Panc1 (cell line): ENCODE measurements around the gene NFATC1. TPM values are rescaled to one million over a fixed set of nuclear protein-coding genes. Genes with fewer than 3 reads are reported as not detected.

ENCODE experiments used
- ATAC-seq: fragments of 200-7000 bp; cut with Tn5 transposase; 2 replicates; pipeline ENCODE4 v1.9.1; 2020; ENCODE audit warnings: mild to moderate bottlenecking, moderate library complexity
- BruUV-seq: library from RNA; stranded (reverse); fragments of 400-500 nt; replicated peaks from 2 replicates; lab custom pipeline; 2021; lab: Mats Ljungman, UMichigan
- CTCF ChIA-PET: fragments of 300-600 bp; sonication (Branson Sonifier 250); formaldehyde crosslinking; loops from one replicate; lab custom pipeline; 2022; ENCODE audit warnings: antibody characterized with exemption; lab: Charles Lee
- POLR2A ChIA-PET: fragments of 300-600 bp; sonication (Branson Sonifier 250); formaldehyde crosslinking; loops from one replicate; lab custom pipeline; 2022; ENCODE audit warnings: antibody characterized with exemption; lab: Charles Lee
- DNase-seq: peaks from one replicate; pipeline ENCODE4 v3.0.0-alpha.2; 2010; ENCODE audit warnings: low read depth, low spot score
- H3K27ac ChIP-seq: 2 replicates; pipeline ENCODE4 v1.5.1; 2011; ENCODE audit warnings: mild to moderate bottlenecking, low read length, inconsistent platforms
- H3K27me3 ChIP-seq: fragments of 200-500 bp; sonication (Bioruptor generic); 2 replicates; pipeline ENCODE4 v1.6.0; 2014; ENCODE audit warnings: low read length, inconsistent platforms; ENCODE audit not compliant: control insufficient read depth, insufficient read depth
- H3K36me3 ChIP-seq: fragments of 200-500 bp; sonication (Bioruptor generic); 2 replicates; pipeline ENCODE4 v1.5.1; 2014; ENCODE audit warnings: inconsistent platforms, mild to moderate bottlenecking, low read length, moderate library complexity; ENCODE audit not compliant: control insufficient read depth, insufficient read depth
- H3K4me1 ChIP-seq: 2 replicates; pipeline ENCODE4 v1.5.1; 2011; ENCODE audit warnings: inconsistent platforms, mild to moderate bottlenecking, low read length, moderate library complexity; ENCODE audit not compliant: control insufficient read depth, insufficient read depth
- H3K4me3 ChIP-seq, 2 experiments: 2 replicates each; pipeline ENCODE4 v1.5.1; 2011 to 2012; ENCODE audit warnings: low read depth in 2 of 2, low read length in 2 of 2, mild to moderate bottlenecking in 2 of 2, inconsistent platforms in 1 of 2, moderate library complexity in 1 of 2
- H3K9me3 ChIP-seq: fragments of 200-500 bp; sonication (Bioruptor generic); 2 replicates; pipeline ENCODE4 v1.5.1; 2014; ENCODE audit warnings: low read depth, mild to moderate bottlenecking, inconsistent platforms, low read length, moderate library complexity; ENCODE audit not compliant: control insufficient read depth, insufficient read depth
- POLR2AphosphoS5 ChIP-seq: IDR thresholded peaks from 2 replicates; pipeline ENCODE4 v1.6.1; 2012; ENCODE audit warnings: mild to moderate bottlenecking, low read depth, low read length, moderate library complexity
- SIN3A ChIP-seq: IDR thresholded peaks from 2 replicates; pipeline ENCODE4 v1.6.1; 2012; ENCODE audit warnings: low read depth, mild to moderate bottlenecking, low read length, moderate library complexity, borderline replicate concordance; ENCODE audit not compliant: insufficient read depth
- TCF7L2 ChIP-seq: IDR thresholded peaks from 2 replicates; pipeline ENCODE4 v1.6.1; 2011; ENCODE audit warnings: mild to moderate bottlenecking, low read depth, low read length, inconsistent platforms
- in situ Hi-C: cut with HindIII; loops from 2 replicates; pipeline ENCODE4 v1.10.0; 2016; ENCODE audit warnings: low sequenced_read_pairs, low pct_unique_long_range_greater_than_20kb
- intact Hi-C: fragments of 100-400 bp; cut with micrococcal nuclease; formaldehyde crosslinking; loops from one replicate; pipeline ENCODE4 v1.10.0; 2022; ENCODE audit not compliant: unreplicated experiment
- total RNA-seq: library from RNA; stranded (reverse); gene quantifications from one replicate; pipeline ENCODE4 v1.2.1, GENCODE V29; 2021; ENCODE audit not compliant: unreplicated experiment
- TF ChIP-seq, protein P1 (sequence below): fragments of 450-650 bp; IDR thresholded peaks from 2 replicates; pipeline ENCODE4 v1.5.1; 2017; ENCODE audit warnings: mild to moderate bottlenecking
- TF ChIP-seq, protein P2 (sequence below), 2 experiments: IDR thresholded peaks; 2 replicates each; pipeline ENCODE4 v1.6.1; 2011 to 2012; ENCODE audit warnings: low read depth in 2 of 2, control low read depth in 1 of 2, low read length in 1 of 2, mild to moderate bottlenecking in 1 of 2, moderate library complexity in 1 of 2; ENCODE audit not compliant: insufficient read depth in 1 of 2

The NFATC1 gene
- total RNA-seq, 1 experiment from 2014 or later = 30.8 TPM

DNA sequence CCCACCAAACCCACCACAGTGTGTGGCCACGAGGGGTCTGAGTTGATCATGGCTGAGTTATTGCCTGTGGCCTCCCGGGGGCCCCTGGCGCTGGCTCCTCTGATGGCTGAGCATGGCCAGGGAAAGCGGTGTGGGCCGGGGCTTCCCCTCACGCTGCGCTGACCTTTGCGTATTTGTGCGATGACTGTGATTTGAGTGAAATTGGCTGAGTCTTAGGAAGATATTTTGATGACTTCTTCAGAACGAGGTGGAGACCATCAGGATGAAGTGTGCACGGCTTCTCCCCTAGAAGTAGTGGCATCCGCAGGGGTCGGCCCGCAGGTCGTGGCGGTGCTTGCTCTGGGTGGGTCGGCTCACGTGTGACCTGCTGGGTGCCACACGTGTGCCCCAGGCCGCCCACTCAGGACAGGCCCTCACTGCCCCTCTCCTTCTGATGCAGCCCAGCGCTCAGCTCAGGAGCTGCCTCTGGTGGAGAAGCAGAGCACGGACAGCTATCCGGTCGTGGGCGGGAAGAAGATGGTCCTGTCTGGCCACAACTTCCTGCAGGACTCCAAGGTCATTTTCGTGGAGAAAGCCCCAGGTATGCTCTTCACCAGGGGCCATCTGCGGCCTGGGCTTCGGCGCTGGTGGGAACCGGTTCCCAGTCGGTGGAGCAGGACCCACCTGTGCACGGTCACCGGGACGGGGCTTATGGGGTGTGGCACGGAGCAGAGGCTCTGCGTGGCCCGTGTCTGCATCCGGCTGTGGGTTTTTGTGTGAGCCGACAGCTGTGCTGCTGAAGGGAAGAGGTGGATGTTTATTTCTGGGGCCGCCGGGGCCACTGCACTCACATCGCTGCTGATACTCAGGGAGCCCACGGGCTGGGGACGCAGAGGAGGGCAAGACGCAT lies 55.8 kb downstream of the NFATC1 start:
- ChIA-PET POLR2A (no interaction called here), CTCF (interaction anchor here (0.6 kb wide), 2 partner anchors 60 to 67 kb away, joined by 3 to 7 read pairs; no protein-coding TSS in a partner anchor)
- TF ChIP-seq, protein P1, sequence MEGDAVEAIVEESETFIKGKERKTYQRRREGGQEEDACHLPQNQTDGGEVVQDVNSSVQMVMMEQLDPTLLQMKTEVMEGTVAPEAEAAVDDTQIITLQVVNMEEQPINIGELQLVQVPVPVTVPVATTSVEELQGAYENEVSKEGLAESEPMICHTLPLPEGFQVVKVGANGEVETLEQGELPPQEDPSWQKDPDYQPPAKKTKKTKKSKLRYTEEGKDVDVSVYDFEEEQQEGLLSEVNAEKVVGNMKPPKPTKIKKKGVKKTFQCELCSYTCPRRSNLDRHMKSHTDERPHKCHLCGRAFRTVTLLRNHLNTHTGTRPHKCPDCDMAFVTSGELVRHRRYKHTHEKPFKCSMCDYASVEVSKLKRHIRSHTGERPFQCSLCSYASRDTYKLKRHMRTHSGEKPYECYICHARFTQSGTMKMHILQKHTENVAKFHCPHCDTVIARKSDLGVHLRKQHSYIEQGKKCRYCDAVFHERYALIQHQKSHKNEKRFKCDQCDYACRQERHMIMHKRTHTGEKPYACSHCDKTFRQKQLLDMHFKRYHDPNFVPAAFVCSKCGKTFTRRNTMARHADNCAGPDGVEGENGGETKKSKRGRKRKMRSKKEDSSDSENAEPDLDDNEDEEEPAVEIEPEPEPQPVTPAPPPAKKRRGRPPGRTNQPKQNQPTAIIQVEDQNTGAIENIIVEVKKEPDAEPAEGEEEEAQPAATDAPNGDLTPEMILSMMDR = no peak
- TF ChIP-seq SIN3A (no peak), TCF7L2 (no peak), POLR2AphosphoS5 (no peak)
- TF ChIP-seq, protein P2, sequence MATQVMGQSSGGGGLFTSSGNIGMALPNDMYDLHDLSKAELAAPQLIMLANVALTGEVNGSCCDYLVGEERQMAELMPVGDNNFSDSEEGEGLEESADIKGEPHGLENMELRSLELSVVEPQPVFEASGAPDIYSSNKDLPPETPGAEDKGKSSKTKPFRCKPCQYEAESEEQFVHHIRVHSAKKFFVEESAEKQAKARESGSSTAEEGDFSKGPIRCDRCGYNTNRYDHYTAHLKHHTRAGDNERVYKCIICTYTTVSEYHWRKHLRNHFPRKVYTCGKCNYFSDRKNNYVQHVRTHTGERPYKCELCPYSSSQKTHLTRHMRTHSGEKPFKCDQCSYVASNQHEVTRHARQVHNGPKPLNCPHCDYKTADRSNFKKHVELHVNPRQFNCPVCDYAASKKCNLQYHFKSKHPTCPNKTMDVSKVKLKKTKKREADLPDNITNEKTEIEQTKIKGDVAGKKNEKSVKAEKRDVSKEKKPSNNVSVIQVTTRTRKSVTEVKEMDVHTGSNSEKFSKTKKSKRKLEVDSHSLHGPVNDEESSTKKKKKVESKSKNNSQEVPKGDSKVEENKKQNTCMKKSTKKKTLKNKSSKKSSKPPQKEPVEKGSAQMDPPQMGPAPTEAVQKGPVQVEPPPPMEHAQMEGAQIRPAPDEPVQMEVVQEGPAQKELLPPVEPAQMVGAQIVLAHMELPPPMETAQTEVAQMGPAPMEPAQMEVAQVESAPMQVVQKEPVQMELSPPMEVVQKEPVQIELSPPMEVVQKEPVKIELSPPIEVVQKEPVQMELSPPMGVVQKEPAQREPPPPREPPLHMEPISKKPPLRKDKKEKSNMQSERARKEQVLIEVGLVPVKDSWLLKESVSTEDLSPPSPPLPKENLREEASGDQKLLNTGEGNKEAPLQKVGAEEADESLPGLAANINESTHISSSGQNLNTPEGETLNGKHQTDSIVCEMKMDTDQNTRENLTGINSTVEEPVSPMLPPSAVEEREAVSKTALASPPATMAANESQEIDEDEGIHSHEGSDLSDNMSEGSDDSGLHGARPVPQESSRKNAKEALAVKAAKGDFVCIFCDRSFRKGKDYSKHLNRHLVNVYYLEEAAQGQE (IDR thresholded peaks at IDR 0.05; ENCODE audit: insufficient read depth in 1 of 2, low read depth in 2 of 2, low read length in 1 of 2) = no peak
- DNase-seq (no peak), ATAC-seq (peak; percentile 49; the same call in 1 of the 2 replicates)
- in situ Hi-C loops (no loop called here), intact Hi-C loops (no loop called here)
- H3K9me3 ChIP-seq = no peaks in the 10 kb centered on the region
- H3K4me1 ChIP-seq = no peaks in the 10 kb centered on the region
- no TSS peak for BruUV-seq
- H3K27ac ChIP-seq = no peak overlapping the region
- no peaks in the 10 kb centered on the region for H3K36me3 ChIP-seq
- H3K4me3 ChIP-seq = no peak overlapping the region
- no peaks in the 10 kb centered on the region for H3K27me3 ChIP-seq

DNA sequence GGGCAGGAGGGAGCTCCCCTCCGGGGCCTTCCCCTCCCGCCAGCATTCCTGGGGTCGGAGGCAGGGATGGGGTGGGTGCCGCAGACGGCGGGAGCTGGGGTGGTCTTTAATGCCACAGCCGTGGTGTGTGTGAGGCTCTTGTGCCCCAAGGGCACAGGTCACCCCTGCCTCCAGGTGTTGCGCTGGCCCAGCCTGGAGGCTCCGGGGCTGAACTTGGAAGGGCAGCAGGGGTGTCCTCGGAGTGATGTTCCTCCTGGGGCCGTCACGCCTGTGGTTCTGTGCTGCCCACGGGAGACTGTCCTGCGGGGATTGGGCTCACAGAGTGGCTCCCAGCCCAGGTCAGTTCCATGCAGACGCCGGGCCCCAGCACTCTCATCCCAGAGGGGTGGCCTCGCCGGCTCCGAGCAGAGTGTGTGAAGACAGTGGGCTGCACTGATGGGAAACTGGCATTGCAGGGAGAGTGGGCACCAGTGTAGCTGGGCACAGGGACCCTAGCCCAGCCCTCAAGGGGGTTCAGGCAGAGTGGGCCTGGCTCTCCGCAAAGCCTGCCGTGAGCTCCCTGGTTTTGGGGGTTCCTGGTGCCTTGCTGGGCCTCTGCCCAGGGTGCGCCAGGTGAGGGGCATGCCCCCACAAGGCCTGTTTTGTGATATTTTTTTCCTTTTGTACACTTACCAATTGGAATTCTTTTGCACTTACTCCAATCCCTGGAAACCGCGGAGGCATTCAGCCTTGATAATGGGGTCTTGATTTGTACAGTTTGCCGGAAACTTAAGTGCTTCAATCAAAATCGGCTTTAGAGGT lies 56.7 kb downstream of the NFATC1 start:
- intact Hi-C loops = no loop called here

More for the DNA sequence above, 56.7 kb downstream of the NFATC1 start:
- DNase-seq = no peak
- in situ Hi-C loops = no loop called here
- TF ChIP-seq, protein P2 (IDR thresholded peaks at IDR 0.05; ENCODE audit: insufficient read depth in 1 of 2, low read depth in 2 of 2, low read length in 1 of 2) = no peak
- no peak for TF ChIP-seq TCF7L2
- H3K27me3 ChIP-seq = no peaks in the 10 kb centered on the region
- no peaks in the 10 kb centered on the region for H3K36me3 ChIP-seq
- H3K27ac ChIP-seq = no peak overlapping the region
- BruUV-seq = no TSS peak
- ATAC-seq = no peak
- ChIA-PET CTCF (no interaction called here), POLR2A (interaction anchor here (0.7 kb wide), 1 partner anchor 30 kb away, joined by 3 read pairs; no protein-coding TSS in a partner anchor)
- no peak overlapping the region for H3K4me3 ChIP-seq
- H3K9me3 ChIP-seq = no peaks in the 10 kb centered on the region
- H3K4me1 ChIP-seq = no peaks in the 10 kb centered on the region
